ENCODE measurements around the gene IGSF10.
A peak's percentile ranks its signal among the peaks of the same experiment; 100 is the strongest.
"Not testable (repeated sequence)": the region's sequence is repeated elsewhere in the genome, so short reads cannot be mapped to it uniquely, and the experiment has no call there.

The IGSF10 gene, protein sequence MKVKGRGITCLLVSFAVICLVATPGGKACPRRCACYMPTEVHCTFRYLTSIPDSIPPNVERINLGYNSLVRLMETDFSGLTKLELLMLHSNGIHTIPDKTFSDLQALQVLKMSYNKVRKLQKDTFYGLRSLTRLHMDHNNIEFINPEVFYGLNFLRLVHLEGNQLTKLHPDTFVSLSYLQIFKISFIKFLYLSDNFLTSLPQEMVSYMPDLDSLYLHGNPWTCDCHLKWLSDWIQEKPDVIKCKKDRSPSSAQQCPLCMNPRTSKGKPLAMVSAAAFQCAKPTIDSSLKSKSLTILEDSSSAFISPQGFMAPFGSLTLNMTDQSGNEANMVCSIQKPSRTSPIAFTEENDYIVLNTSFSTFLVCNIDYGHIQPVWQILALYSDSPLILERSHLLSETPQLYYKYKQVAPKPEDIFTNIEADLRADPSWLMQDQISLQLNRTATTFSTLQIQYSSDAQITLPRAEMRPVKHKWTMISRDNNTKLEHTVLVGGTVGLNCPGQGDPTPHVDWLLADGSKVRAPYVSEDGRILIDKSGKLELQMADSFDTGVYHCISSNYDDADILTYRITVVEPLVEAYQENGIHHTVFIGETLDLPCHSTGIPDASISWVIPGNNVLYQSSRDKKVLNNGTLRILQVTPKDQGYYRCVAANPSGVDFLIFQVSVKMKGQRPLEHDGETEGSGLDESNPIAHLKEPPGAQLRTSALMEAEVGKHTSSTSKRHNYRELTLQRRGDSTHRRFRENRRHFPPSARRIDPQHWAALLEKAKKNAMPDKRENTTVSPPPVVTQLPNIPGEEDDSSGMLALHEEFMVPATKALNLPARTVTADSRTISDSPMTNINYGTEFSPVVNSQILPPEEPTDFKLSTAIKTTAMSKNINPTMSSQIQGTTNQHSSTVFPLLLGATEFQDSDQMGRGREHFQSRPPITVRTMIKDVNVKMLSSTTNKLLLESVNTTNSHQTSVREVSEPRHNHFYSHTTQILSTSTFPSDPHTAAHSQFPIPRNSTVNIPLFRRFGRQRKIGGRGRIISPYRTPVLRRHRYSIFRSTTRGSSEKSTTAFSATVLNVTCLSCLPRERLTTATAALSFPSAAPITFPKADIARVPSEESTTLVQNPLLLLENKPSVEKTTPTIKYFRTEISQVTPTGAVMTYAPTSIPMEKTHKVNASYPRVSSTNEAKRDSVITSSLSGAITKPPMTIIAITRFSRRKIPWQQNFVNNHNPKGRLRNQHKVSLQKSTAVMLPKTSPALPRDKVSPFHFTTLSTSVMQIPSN (N-terminal part only)

DNA sequence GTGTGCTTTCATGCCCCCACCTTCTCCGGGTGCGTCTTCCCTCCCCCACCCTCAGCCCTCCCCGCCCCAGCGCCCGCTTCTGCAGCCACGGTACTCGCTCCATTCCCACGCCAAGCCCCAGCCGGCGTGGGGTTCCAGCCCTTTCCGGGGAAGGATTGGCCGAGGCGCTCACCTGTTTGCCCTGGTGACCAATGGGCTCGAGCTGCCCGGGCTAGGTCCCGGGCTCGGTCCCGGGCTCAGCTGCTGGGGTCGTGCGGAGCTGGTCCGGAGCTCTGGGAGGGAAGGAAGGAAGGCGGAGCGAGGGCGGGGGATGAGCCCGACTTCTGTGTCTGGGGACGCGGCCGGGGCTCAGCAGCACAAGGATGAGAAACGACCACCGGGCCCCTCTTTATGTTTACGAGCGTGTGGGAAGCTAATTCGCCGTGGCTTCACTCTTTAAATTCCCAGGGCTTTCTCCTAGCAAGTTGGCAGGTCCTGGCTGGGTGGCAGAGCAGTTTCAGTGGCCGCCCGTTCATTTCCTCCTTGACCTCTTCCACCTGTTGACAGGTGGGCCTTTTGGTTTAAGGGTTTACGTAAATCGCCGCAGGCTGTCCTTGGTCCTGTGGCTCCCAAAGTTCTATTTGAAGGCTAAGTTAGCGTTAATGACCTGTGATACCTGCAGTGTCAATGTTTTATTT lies at the start of gene IGSF10:
TSS of gene IGSF10 (minus strand) at position 288 of the 677 bp plus-strand sequence. CDS start 2,352 bp downstream, outside the sequence.
- H3K4me1 ChIP-seq (ENCODE audit: control insufficient read depth, insufficient read depth, low read length): no peaks in the 10 kb centered on the region
- H3K27ac ChIP-seq (ENCODE audit: low read depth, low read length): no peak within 1 kb of the TSS
- no peak within 1 kb of the TSS for H3K9ac ChIP-seq (ENCODE audit: low read length)
- no peaks in the 10 kb centered on the region for H3K27me3 ChIP-seq (ENCODE audit: control insufficient read depth, insufficient read depth, low read length)
- peak within 1 kb of the TSS; percentile 66 for H3K4me3 ChIP-seq (ENCODE audit: low read length)
- H3K36me3 ChIP-seq (ENCODE audit: control insufficient read depth, insufficient read depth, low read length): no peaks in the 10 kb centered on the region

DNA sequence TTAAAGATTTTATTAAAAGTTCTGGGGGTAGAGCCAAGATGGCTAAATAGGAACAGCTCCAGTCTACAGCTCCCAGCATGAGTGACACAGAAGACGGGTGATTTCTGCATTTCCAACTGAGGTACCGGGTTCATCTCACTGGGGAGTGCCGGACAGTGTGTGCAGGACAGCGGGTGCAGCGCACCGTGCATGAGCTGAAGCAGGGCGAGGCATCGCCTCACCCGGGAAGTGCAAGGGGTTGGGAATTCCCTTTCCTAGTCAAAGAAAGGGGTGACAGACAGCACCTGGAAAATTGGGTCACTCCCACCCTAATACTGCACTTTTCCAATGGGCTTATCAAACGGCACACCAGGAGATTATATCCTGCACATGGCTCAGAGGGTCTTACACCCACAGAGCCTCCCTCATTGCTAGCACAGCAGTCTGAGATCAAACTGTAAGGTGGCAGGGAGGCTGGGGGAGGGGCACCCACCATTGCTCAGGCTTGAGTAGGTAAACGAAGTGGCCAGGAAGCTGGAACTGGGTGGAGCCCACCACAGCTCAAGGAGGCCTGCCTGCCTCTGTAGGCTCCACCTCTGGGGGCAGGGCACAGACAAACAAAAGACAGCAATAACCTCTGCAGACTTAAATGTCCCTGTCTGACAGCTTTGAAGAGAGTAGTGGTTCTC lies 48.7 kb upstream of the IGSF10 start:
- H3K4me3 ChIP-seq (ENCODE audit: low read length); H3K36me3 ChIP-seq (ENCODE audit: control insufficient read depth, insufficient read depth, low read length); H3K27ac ChIP-seq (ENCODE audit: low read depth, low read length); H3K4me1 ChIP-seq (ENCODE audit: control insufficient read depth, insufficient read depth, low read length); H3K27me3 ChIP-seq (ENCODE audit: control insufficient read depth, insufficient read depth, low read length); H3K9ac ChIP-seq (ENCODE audit: low read length): not testable (repeated sequence)

GRCh38 chr3:151504606-151505005 lies 43.7 kb upstream of the IGSF10 start:
- Histone ChIP-seq H3K4me1 (ENCODE audit: control insufficient read depth, insufficient read depth, low read length) (no peaks in the 10 kb centered on the region), H3K4me3 (ENCODE audit: low read length) (no peak overlapping the region), H3K36me3 (ENCODE audit: control insufficient read depth, insufficient read depth, low read length) (no peaks in the 10 kb centered on the region), H3K9ac (ENCODE audit: low read length) (no peak overlapping the region), H3K27ac (ENCODE audit: low read depth, low read length) (no peak overlapping the region), H3K27me3 (ENCODE audit: control insufficient read depth, insufficient read depth, low read length) (no peaks in the 10 kb centered on the region)

DNA sequence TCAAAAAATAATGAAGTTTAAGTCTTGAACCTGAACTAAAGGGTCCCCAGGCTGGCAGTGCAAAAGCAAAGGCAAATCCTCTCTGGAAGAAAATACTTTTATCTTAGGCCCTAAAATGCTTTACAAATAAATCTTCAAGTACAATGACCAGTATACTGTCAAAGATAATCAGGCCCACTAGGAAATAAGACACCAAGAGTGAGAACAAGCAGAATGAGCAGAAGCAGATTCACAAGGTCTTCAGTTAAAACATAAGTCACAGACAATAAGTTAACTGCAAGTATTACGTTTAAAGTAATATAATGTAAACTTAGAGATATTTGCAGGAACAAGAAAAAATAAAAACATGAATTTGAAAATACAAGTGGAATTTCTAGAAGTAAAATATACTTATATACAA lies 42.2 kb upstream of the IGSF10 start:
- H3K27me3 ChIP-seq (ENCODE audit: control insufficient read depth, insufficient read depth, low read length): no peaks in the 10 kb centered on the region
- H3K27ac ChIP-seq (ENCODE audit: low read depth, low read length): no peak overlapping the region
- no peak overlapping the region for H3K4me3 ChIP-seq (ENCODE audit: low read length)
- no peak overlapping the region for H3K9ac ChIP-seq (ENCODE audit: low read length)
- H3K4me1 ChIP-seq (ENCODE audit: control insufficient read depth, insufficient read depth, low read length): no peaks in the 10 kb centered on the region
- H3K36me3 ChIP-seq (ENCODE audit: control insufficient read depth, insufficient read depth, low read length): no peaks in the 10 kb centered on the region

DNA sequence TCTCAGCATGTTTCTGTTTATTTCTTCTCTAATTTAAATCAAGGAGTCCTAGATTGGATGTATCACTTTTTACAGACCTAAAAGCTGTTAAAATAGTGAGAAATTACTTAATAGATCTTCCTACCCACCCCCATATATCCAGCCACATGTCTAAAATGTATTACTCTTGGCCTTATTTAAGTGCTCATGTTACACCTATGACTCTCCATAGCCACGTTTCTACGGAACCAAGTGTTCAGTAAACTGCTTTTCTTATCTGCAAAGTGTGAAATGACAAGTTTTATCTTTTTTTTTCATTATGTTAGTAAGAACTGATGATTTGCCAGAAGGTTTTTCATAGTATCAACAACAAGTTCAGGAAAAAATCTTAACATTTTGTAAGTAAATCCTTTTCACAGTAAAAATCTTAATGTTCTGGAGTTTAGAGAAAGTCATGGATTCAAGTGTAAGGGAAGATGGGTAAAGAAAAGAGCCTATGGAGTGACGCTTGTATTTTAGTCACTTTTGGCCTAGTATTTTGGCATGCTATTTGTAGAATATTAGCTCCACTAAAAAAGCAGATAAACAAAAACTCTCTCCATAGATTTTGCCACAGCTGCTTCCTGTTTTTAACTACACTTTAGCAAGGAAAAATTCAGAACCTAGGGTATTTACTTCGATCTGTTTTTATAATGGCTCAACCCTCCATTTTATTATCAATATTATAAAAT lies 41.2 kb upstream of the IGSF10 start:
- H3K4me1 ChIP-seq (ENCODE audit: control insufficient read depth, insufficient read depth, low read length): no peaks in the 10 kb centered on the region

GRCh38 chr3:151501171-151501922 lies 40.5 kb upstream of the IGSF10 start:
- no peaks in the 10 kb centered on the region for H3K4me1 ChIP-seq (ENCODE audit: control insufficient read depth, insufficient read depth, low read length)
- no peak overlapping the region for H3K4me3 ChIP-seq (ENCODE audit: low read length)
- no peaks in the 10 kb centered on the region for H3K36me3 ChIP-seq (ENCODE audit: control insufficient read depth, insufficient read depth, low read length)
- no peak overlapping the region for H3K9ac ChIP-seq (ENCODE audit: low read length)
- H3K27ac ChIP-seq (ENCODE audit: low read depth, low read length): no peak overlapping the region
- no peaks in the 10 kb centered on the region for H3K27me3 ChIP-seq (ENCODE audit: control insufficient read depth, insufficient read depth, low read length)

More for the DNA sequence above, 41.2 kb upstream of the IGSF10 start:
- Histone ChIP-seq H3K4me3 (ENCODE audit: low read length) (no peak overlapping the region), H3K27me3 (ENCODE audit: control insufficient read depth, insufficient read depth, low read length) (no peaks in the 10 kb centered on the region), H3K9ac (ENCODE audit: low read length) (no peak overlapping the region), H3K36me3 (ENCODE audit: control insufficient read depth, insufficient read depth, low read length) (no peaks in the 10 kb centered on the region), H3K27ac (ENCODE audit: low read depth, low read length) (no peak overlapping the region)

- Histone ChIP-seq H3K36me3 (ENCODE audit: control insufficient read depth, insufficient read depth, low read length) (no peaks in the 10 kb centered on the region), H3K27ac (ENCODE audit: low read depth, low read length) (no peak overlapping the region), H3K4me1 (ENCODE audit: control insufficient read depth, insufficient read depth, low read length) (no peaks in the 10 kb centered on the region), H3K27me3 (ENCODE audit: control insufficient read depth, insufficient read depth, low read length) (no peaks in the 10 kb centered on the region), H3K9ac (ENCODE audit: low read length) (no peak overlapping the region), H3K4me3 (ENCODE audit: low read length) (no peak overlapping the region)
Observed at GRCh38 chr3:151499168-151499567, 38.3 kb upstream of the IGSF10 start.

DNA sequence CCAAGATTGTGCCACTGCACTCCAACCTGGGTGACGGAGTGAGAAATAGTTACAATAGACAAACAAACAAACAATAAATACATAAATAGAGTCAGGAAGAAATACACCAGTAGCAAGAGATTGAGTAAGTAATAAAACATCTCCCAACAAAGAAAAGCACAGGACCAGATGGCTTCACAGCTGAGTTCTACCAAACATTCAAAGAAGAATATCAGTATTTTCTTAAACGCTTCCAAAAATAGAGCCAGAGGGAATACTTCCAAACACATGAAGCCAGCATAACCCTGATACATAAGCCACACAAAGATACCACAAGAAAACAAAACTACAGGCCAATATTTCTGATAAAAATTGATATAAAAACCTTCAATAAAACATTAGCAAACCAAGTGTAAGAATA lies 30.7 kb upstream of the IGSF10 start:
- Histone ChIP-seq H3K9ac (ENCODE audit: low read length) (no peak overlapping the region), H3K4me3 (ENCODE audit: low read length) (no peak overlapping the region), H3K27me3 (ENCODE audit: control insufficient read depth, insufficient read depth, low read length) (no peaks in the 10 kb centered on the region), H3K4me1 (ENCODE audit: control insufficient read depth, insufficient read depth, low read length) (no peaks in the 10 kb centered on the region), H3K27ac (ENCODE audit: low read depth, low read length) (no peak overlapping the region), H3K36me3 (ENCODE audit: control insufficient read depth, insufficient read depth, low read length) (no peaks in the 10 kb centered on the region)

GRCh38 chr3:151487833-151488232 lies 27.0 kb upstream of the IGSF10 start:
- not testable (repeated sequence) for H3K27ac ChIP-seq (ENCODE audit: low read depth, low read length); H3K9ac ChIP-seq (ENCODE audit: low read length); H3K36me3 ChIP-seq (ENCODE audit: control insufficient read depth, insufficient read depth, low read length); H3K4me3 ChIP-seq (ENCODE audit: low read length); H3K4me1 ChIP-seq (ENCODE audit: control insufficient read depth, insufficient read depth, low read length); H3K27me3 ChIP-seq (ENCODE audit: control insufficient read depth, insufficient read depth, low read length)

GRCh38 chr3:151483961-151484520 lies 23.2 kb upstream of the IGSF10 start:
- no peak overlapping the region for H3K9ac ChIP-seq (ENCODE audit: low read length)
- no peaks in the 10 kb centered on the region for H3K4me1 ChIP-seq (ENCODE audit: control insufficient read depth, insufficient read depth, low read length)
- H3K4me3 ChIP-seq (ENCODE audit: low read length): no peak overlapping the region
- no peaks in the 10 kb centered on the region for H3K36me3 ChIP-seq (ENCODE audit: control insufficient read depth, insufficient read depth, low read length)
- H3K27me3 ChIP-seq (ENCODE audit: control insufficient read depth, insufficient read depth, low read length): no peaks in the 10 kb centered on the region
- H3K27ac ChIP-seq (ENCODE audit: low read depth, low read length): no peak overlapping the region

Measured in rectal smooth muscle tissue (tissue), 1 donor.